AG09319 (cell line): ENCODE data around the gene STAB1.

Source experiments
- DNase-seq: peaks from one replicate; pipeline ENCODE4 v3.0.0-alpha.2; 2010; ENCODE audit warnings: low read depth; ENCODE audit errors: extremely low read depth
- CTCF ChIP-seq: IDR thresholded peaks from 2 replicates; pipeline ENCODE4 v1.5.1; 2011; ENCODE audit warnings: low read depth, mild to moderate bottlenecking, inconsistent platforms, low read length, moderate library complexity

The STAB1 gene

GRCh38 chr3:52527732-52528585 lies 32.8 kb downstream of the STAB1 start:
- TF ChIP-seq CTCF = no peak

GRCh38 chr3:52528586-52529375 lies 33.6 kb downstream of the STAB1 start:
- no peak for TF ChIP-seq CTCF
- DNase-seq = no peak

More at GRCh38 chr3:52527732-52528585, 32.8 kb downstream of the STAB1 start:
- no peak for DNase-seq

GRCh38 chr3:52529376-52530333 lies 34.5 kb downstream of the STAB1 start:
- DNase-seq = no peak
- no peak for TF ChIP-seq CTCF

GRCh38 chr3:52530918-52531826 lies 36.0 kb downstream of the STAB1 start:
- no peak for DNase-seq

GRCh38 chr3:52531860-52532516 lies 36.9 kb downstream of the STAB1 start:
- no peak for DNase-seq
- TF ChIP-seq CTCF = no peak

More at GRCh38 chr3:52530918-52531826, 36.0 kb downstream of the STAB1 start:
- TF ChIP-seq CTCF = no peak

- TF ChIP-seq CTCF = no peak
- no peak for DNase-seq
These were observed 37.3 kb downstream of the STAB1 start for GRCh38 chr3:52532517-52532837.
